K562 (cell line): ENCODE data around the gene SPRED2. TPM values are rescaled to one million over a fixed set of nuclear protein-coding genes. Genes with fewer than 3 reads are reported as not detected.

ENCODE experiments used
- ATF7 ChIP-seq: fragments of 450-650 bp; IDR thresholded peaks from 2 replicates; pipeline ENCODE4 v1.7.1; 2014; ENCODE audit warnings: mild to moderate bottlenecking, moderate library complexity
- CCNT2 ChIP-seq: IDR thresholded peaks from 2 replicates; pipeline ENCODE4 v1.6.1; 2011; ENCODE audit warnings: borderline replicate concordance, low read depth, mild to moderate bottlenecking, moderate library complexity, mixed read lengths, low read length; ENCODE audit not compliant: insufficient read length; ENCODE audit errors: extremely low read depth
- CEBPG ChIP-seq, 3 experiments: fragments of 200-800 bp in 1 of 3; sonication (Bioruptor generic) in 1 of 3; sonication (generic) in 1 of 3; formaldehyde crosslinking in 1 of 3; IDR thresholded peaks in 2 of 3; conservative IDR thresholded peaks in 1 of 3; 2 replicates each; pipeline versions ENCODE4 v1.6.1 to v1.8.0; 2016 to 2022; ENCODE audit warnings: missing compliant biosample characterization in 2 of 3, missing genetic modification characterization in 2 of 3, mild to moderate bottlenecking in 1 of 3, missing genetic modification reagents in 1 of 3
- DPF2 ChIP-seq: fragments of 450-650 bp; IDR thresholded peaks from 2 replicates; pipeline ENCODE4 v1.6.1; 2016
- EGR1 ChIP-seq: fragments of 450-650 bp; conservative IDR thresholded peaks from 2 replicates; pipeline ENCODE4 v1.6.1; 2017; ENCODE audit warnings: mild to moderate bottlenecking
- GMEB1 ChIP-seq: fragments of 250-450 bp; sonication (Bioruptor Pico); IDR thresholded peaks from 2 replicates; pipeline ENCODE4 v1.4.0; 2020; ENCODE audit warnings: mild to moderate bottlenecking
- HES1 ChIP-seq: fragments of 450-650 bp; IDR thresholded peaks from 2 replicates; pipeline ENCODE4 v1.6.1; 2016; ENCODE audit warnings: low read depth, mild to moderate bottlenecking, moderate library complexity
- HMG20A ChIP-seq: fragments of 450-650 bp; formaldehyde crosslinking; conservative IDR thresholded peaks from 2 replicates; pipeline ENCODE4 v1.4.0; 2020; ENCODE audit warnings: mild to moderate bottlenecking, mixed read lengths
- HNRNPLL ChIP-seq: fragments of 200-400 bp; formaldehyde crosslinking; IDR thresholded peaks from 2 replicates; pipeline ENCODE4 v1.6.1; 2017; ENCODE audit warnings: low read length, low read depth, mild to moderate bottlenecking; ENCODE audit not compliant: poor library complexity, severe bottlenecking
- KHSRP ChIP-seq: fragments of 450-650 bp; IDR thresholded peaks from 2 replicates; pipeline ENCODE4 v1.6.1; 2017
- PTRF ChIP-seq: fragments of 450-650 bp; IDR thresholded peaks from 2 replicates; pipeline ENCODE4 v1.6.1; 2016; ENCODE audit warnings: mild to moderate bottlenecking, missing genetic modification characterization, missing compliant biosample characterization
- RNF2 ChIP-seq: sonication (generic); IDR thresholded peaks from 2 replicates; pipeline ENCODE4 v1.6.1; 2016
- TRIM28 ChIP-seq: fragments of 450-650 bp; IDR thresholded peaks from 2 replicates; pipeline ENCODE4 v1.6.1; 2017
- ZNF318 ChIP-seq, 2 experiments: fragments of 450-650 bp; IDR thresholded peaks; 2 replicates each; pipeline ENCODE4 v1.6.1; 2016; ENCODE audit warnings: mild to moderate bottlenecking in 2 of 2, borderline replicate concordance in 1 of 2, low read depth in 1 of 2, moderate library complexity in 1 of 2
- ZNF830 ChIP-seq: fragments of 250-450 bp; sonication (Bioruptor Pico); IDR thresholded peaks from 2 replicates; pipeline ENCODE4 v1.5.0; 2021; ENCODE audit warnings: mild to moderate bottlenecking
- polyA plus RNA-seq, 8 experiments: library from polyadenylated mRNA; depleted of rRNA in 4 of 8; stranded (reverse) in 5 of 8; unstranded in 3 of 8; fragments of >200 nt; fragmentation: Nextera tagmentation in 2 of 8; fragmentation: Illumina TruSeq in 1 of 8; extraction: Ambion mirVana in 2 of 8; extraction: Trizol in 1 of 8; gene quantifications; 2 replicates each; pipeline versions ENCODE4 v1.2.1 to v1.2.3, GENCODE V29; 2011 to 2014; ENCODE audit warnings: inconsistent platforms in 1 of 8, missing spikeins in 1 of 8
- total RNA-seq, 7 experiments: library from RNA; depleted of rRNA in 6 of 7; stranded (reverse); fragments of >200 nt in 6 of 7; fragmentation: Illumina TruSeq in 2 of 7; extraction: Trizol in 2 of 7; gene quantifications; 2 replicates each; pipeline versions ENCODE4 v1.2.1 to v1.2.3, GENCODE V29; 2011 to 2021; ENCODE audit warnings: low replicate concordance in 1 of 7

The SPRED2 gene
- total and polyA plus RNA-seq, 9 of the 15 experiments (the other 6 are each of a cell fraction or from before 2014, with no cell fraction given): 4.6 to 50.8 (median 14.1) TPM

GRCh38 chr2:65432227-65433190 lies at the start of gene SPRED2 (continued):
- TF ChIP-seq HMG20A (CRISPR knock-in tag): no peak
- peak; percentile 75 for TF ChIP-seq CCNT2
- peak; percentile 91 for TF ChIP-seq RNF2
- no peak for TF ChIP-seq KHSRP
- TF ChIP-seq PTRF (tag): no peak
- TF ChIP-seq DPF2: peak; percentile 74; the same call in 1 of the 2 replicates
- TF ChIP-seq TRIM28: 0 out of 2 replicates have a peak, but pooled peaks have one; percentile 42
- TF ChIP-seq ZNF830 (CRISPR knock-in tag): no peak
- TF ChIP-seq ATF7: peak; percentile 99
- TF ChIP-seq HNRNPLL: peak; percentile 62
- peak; percentile 49; the same call in 1 of the 2 replicates for TF ChIP-seq GMEB1 (CRISPR knock-in tag)
- TF ChIP-seq HES1: peak; percentile 58; the same call in 1 of the 2 replicates
- TF ChIP-seq CEBPG (CRISPR knock-in tag; IDR thresholded peaks at IDR 0.05): peak; percentile 11; the same call in 1 of the 2 replicates
- no peak for TF ChIP-seq CEBPG (tag; conservative IDR thresholded peaks at IDR 0.05 in 1 of 2, IDR thresholded peaks at IDR 0.05 in 1 of 2)
- TF ChIP-seq ZNF318 (IDR thresholded peaks at IDR 0.05; ENCODE audit: borderline replicate concordance in 1 of 2, low read depth in 1 of 2): 0 out of 4 replicates have a peak, but pooled peaks of 1 of the 2 experiments have one; percentile 26
- TF ChIP-seq EGR1: peak; percentile 79
